Sigmoid colon (tissue), 7 donors: ENCODE data around the gene TCP11. TPM values are rescaled to one million over a fixed set of nuclear protein-coding genes. Genes with fewer than 3 reads are reported as not detected.

Source experiments
- DNase-seq: peaks from one replicate; pipeline ENCODE4 v3.0.0-alpha.2; 2019
- H3K27ac ChIP-seq, 4 donors: fragments of 200-600 bp; sonication (generic); one replicate each; pipeline ENCODE4 v1.5.1; 2016 to 2019; ENCODE audit warnings: mild to moderate bottlenecking in 1 of 4
- H3K27me3 ChIP-seq, 3 donors: fragments of 200-600 bp; sonication (generic); one replicate each; pipeline ENCODE4 v1.5.1; 2019; ENCODE audit warnings: mild to moderate bottlenecking in 1 of 3
- H3K36me3 ChIP-seq, 4 donors: fragments of 200-600 bp; sonication (generic); one replicate each; pipeline ENCODE4 v1.5.1; 2016 to 2019
- H3K4me1 ChIP-seq, 4 donors: fragments of 200-600 bp; sonication (generic); one replicate each; pipeline ENCODE4 v1.5.1; 2017 to 2019
- H3K4me3 ChIP-seq, 4 donors: fragments of 200-600 bp; sonication (generic); one replicate each; pipeline ENCODE4 v1.5.1; 2017 to 2019; ENCODE audit warnings: mild to moderate bottlenecking in 2 of 4, moderate library complexity in 1 of 4
- H3K9me3 ChIP-seq, 4 donors: fragments of 200-600 bp in 3 of 4; sonication (generic) in 3 of 4; one replicate each; pipeline versions ENCODE4 v1.5.1 to v1.6.1; 2013 to 2019
- CTCF ChIP-seq, 4 experiments: fragments of 450-650 bp in 3 of 4; fragments of 200-600 bp in 1 of 4; IDR thresholded peaks; one replicate each; pipeline ENCODE4 v1.5.1; 2016 to 2019; ENCODE audit warnings: antibody characterized with exemption in 4 of 4, mild to moderate bottlenecking in 3 of 4, moderate library complexity in 2 of 4
- EP300 ChIP-seq, 4 donors: sonication (generic); formaldehyde crosslinking; IDR thresholded peaks; one replicate each; pipeline ENCODE4 v1.6.1; 2017; ENCODE audit warnings: antibody characterized with exemption in 4 of 4
- POLR2A ChIP-seq, 2 donors: fragments of 450-650 bp; IDR thresholded peaks; one replicate each; pipeline ENCODE4 v1.6.1; 2016; ENCODE audit warnings: antibody characterized with exemption in 2 of 2, mild to moderate bottlenecking in 2 of 2, moderate library complexity in 2 of 2
- POLR2AphosphoS5 ChIP-seq, 4 donors: sonication (generic); formaldehyde crosslinking; IDR thresholded peaks; one replicate each; pipeline ENCODE4 v1.6.1; 2017; ENCODE audit warnings: antibody characterized with exemption in 4 of 4
- WGBS, 2 donors: extraction: QIAGEN DNeasy Blood & Tissue Kit; methylation state at CpG; one replicate each; pipeline ENCODE4 v1.1.7; 2013; 5-methylcytosine and 5-hydroxymethylcytosine counted together
- intact Hi-C: fragments of 100-400 bp; cut with DNase I; formaldehyde crosslinking; loops from one replicate; pipeline ENCODE4 v1.15.1; 2023
- polyA plus RNA-seq, 3 donors: library from polyadenylated mRNA; stranded (reverse); fragments of 200-250 nt; gene quantifications; one replicate each; pipeline ENCODE4 v1.2.3, GENCODE V29; 2013
- total RNA-seq, 4 donors: library from RNA; depleted of rRNA; stranded (reverse); fragments of >200 nt; gene quantifications; one replicate each; pipeline ENCODE4 v1.1.0, GENCODE V29; 2016
- donor health status: healthy with polysubstance abuse.
- donor health status: Bipolar disorder and iron deficiency.
- donor health status: healthy.

The TCP11 gene
- total and polyA plus RNA-seq, 7 donors: 0.66 TPM; not detected in 6

- WGBS, 2 donors: 61 to 76% methylated on average over 1 of the region's 1 CpG
- H3K4me3 ChIP-seq: no peak overlapping the region
- no peak for TF ChIP-seq EP300 (IDR thresholded peaks at IDR 0.05)
- no peak for TF ChIP-seq POLR2A (IDR thresholded peaks at IDR 0.05)
- TF ChIP-seq POLR2AphosphoS5 (IDR thresholded peaks at IDR 0.05): no peak
- no peak for TF ChIP-seq CTCF (IDR thresholded peaks at IDR 0.05)
- H3K4me1 ChIP-seq: peaks cover 0 to 21% (median 19%) of the 10 kb centered on the region in 4 donors
- no peak for DNase-seq
- H3K36me3 ChIP-seq: no peaks in the 10 kb centered on the region
- H3K9me3 ChIP-seq: no peaks in the 10 kb centered on the region
- H3K27ac ChIP-seq: no peak overlapping the region
- intact Hi-C loops: no loop called here
- H3K27me3 ChIP-seq: no peaks in the 10 kb centered on the region
These were observed 44.8 kb upstream of the TCP11 start for GRCh38 chr6:35185971-35186370.

GRCh38 chr6:35185302-35185681 is 44.2 kb upstream of the TCP11 start:
- Histone ChIP-seq H3K36me3 (no peaks in the 10 kb centered on the region), H3K27me3 (no peaks in the 10 kb centered on the region), H3K4me3 (no peak overlapping the region), H3K27ac (no peak overlapping the region), H3K4me1 (peaks cover 0 to 25% (median 23%) of the 10 kb centered on the region in 4 donors), H3K9me3 (no peaks in the 10 kb centered on the region)
- intact Hi-C loops: no loop called here
- 36 to 47% methylated on average over 6 of the region's 6 CpGs for WGBS, 2 donors
- TF ChIP-seq POLR2AphosphoS5 (IDR thresholded peaks at IDR 0.05) (no peak), EP300 (IDR thresholded peaks at IDR 0.05) (no peak), CTCF (IDR thresholded peaks at IDR 0.05) (no peak), POLR2A (IDR thresholded peaks at IDR 0.05) (no peak)
- no peak for DNase-seq

- Histone ChIP-seq H3K36me3 (no peaks in the 10 kb centered on the region), H3K9me3 (no peaks in the 10 kb centered on the region), H3K4me1 (peaks cover 0 to 29% (median 26%) of the 10 kb centered on the region in 4 donors), H3K4me3 (no peak overlapping the region), H3K27me3 (no peaks in the 10 kb centered on the region), H3K27ac (no peak overlapping the region)
- DNase-seq: no peak
- TF ChIP-seq POLR2AphosphoS5 (IDR thresholded peaks at IDR 0.05) (no peak), CTCF (IDR thresholded peaks at IDR 0.05) (no peak), EP300 (IDR thresholded peaks at IDR 0.05) (no peak), POLR2A (IDR thresholded peaks at IDR 0.05) (no peak)
- intact Hi-C loops: no loop called here
- WGBS, 2 donors: 71 to 76% methylated on average over 9 of the region's 9 CpGs
These were observed 43.6 kb upstream of the TCP11 start for GRCh38 chr6:35184580-35185301.

GRCh38 chr6:35183935-35184334 is 42.8 kb upstream of the TCP11 start:
- no peak overlapping the region for H3K27ac ChIP-seq
- WGBS, 2 donors: 87 to 89% methylated on average over 2 of the region's 2 CpGs
- no peak for TF ChIP-seq CTCF (IDR thresholded peaks at IDR 0.05)
- TF ChIP-seq POLR2AphosphoS5 (IDR thresholded peaks at IDR 0.05): no peak
- no peak for TF ChIP-seq POLR2A (IDR thresholded peaks at IDR 0.05)
- TF ChIP-seq EP300 (IDR thresholded peaks at IDR 0.05): no peak
- H3K4me1 ChIP-seq: peaks cover 0 to 37% (median 26%) of the 10 kb centered on the region in 4 donors
- H3K36me3 ChIP-seq: no peaks in the 10 kb centered on the region
- no peak for DNase-seq
- no peaks in the 10 kb centered on the region for H3K27me3 ChIP-seq
- no peak overlapping the region for H3K4me3 ChIP-seq
- H3K9me3 ChIP-seq: no peaks in the 10 kb centered on the region
- intact Hi-C loops: no loop called here

- no peaks in the 10 kb centered on the region for H3K9me3 ChIP-seq
- no peaks in the 10 kb centered on the region for H3K36me3 ChIP-seq
- H3K4me3 ChIP-seq: no peak overlapping the region
- peaks cover 0 to 38% (median 26%) of the 10 kb centered on the region in 4 donors for H3K4me1 ChIP-seq
- intact Hi-C loops: no loop called here
- no peaks in the 10 kb centered on the region for H3K27me3 ChIP-seq
- H3K27ac ChIP-seq: no peak overlapping the region
- WGBS, 2 donors: 96 to 97% methylated on average over 2 of the region's 2 CpGs
- no peak for TF ChIP-seq POLR2A (IDR thresholded peaks at IDR 0.05)
- TF ChIP-seq EP300 (IDR thresholded peaks at IDR 0.05): no peak
- TF ChIP-seq CTCF (IDR thresholded peaks at IDR 0.05): no peak
- no peak for TF ChIP-seq POLR2AphosphoS5 (IDR thresholded peaks at IDR 0.05)
- DNase-seq: no peak
These were observed 42.1 kb upstream of the TCP11 start for GRCh38 chr6:35183281-35183680.
